ENCODE results near the gene AIFM1. TPM values are rescaled to one million over a fixed set of nuclear protein-coding genes. Genes with fewer than 3 reads are reported as not detected.

AIFM1 gene
- total and polyA plus RNA-seq, 2 experiments from 2014 or later, result 29.6 to 47.3 TPM

- TF ChIP-seq CTCF (conservative IDR thresholded peaks at IDR 0.05; ENCODE audit: low read depth in 2 of 2) (no peak), JUNB (IDR thresholded peaks at IDR 0.05; ENCODE audit: unreplicated experiment) (no peak)
Measured at GRCh38 chrX:130114141-130114588, 51.5 kb downstream of the AIFM1 start (continued).

GRCh38 chrX:130111220-130112154 is 54.2 kb downstream of the AIFM1 start:
- no peaks in the 10 kb centered on the region for H3F3A ChIP-seq (replicated peaks; ENCODE audit: low read depth)
- H3K4me2 ChIP-seq, result peak overlapping the region; percentile 79
- no peaks in the 10 kb centered on the region for H3K36me3 ChIP-seq (ENCODE audit: insufficient read depth)
- Mint-ChIP-seq H3K9me3 (no peaks in the 10 kb centered on the region), H3K36me3 (ENCODE audit: low read depth) (no peaks in the 10 kb centered on the region), H3K4me1 (peaks cover 9% of the 10 kb centered on the region; the same call in 2 of the 3 replicates), H3K27ac (no peak overlapping the region), H3K4me3 (peak overlapping the region; percentile 56), H3K27me3 (ENCODE audit: insufficient read depth, low read depth, poor library complexity) (peaks cover 30% of the 10 kb centered on the region)
- no peak overlapping the region for H3K27ac ChIP-seq (ENCODE audit: low read depth)
- TF ChIP-seq EZH2 (IDR thresholded peaks at IDR 0.05; ENCODE audit: low read depth, unreplicated experiment) (peak; percentile 78), NANOG (IDR thresholded peaks at IDR 0.05; ENCODE audit: borderline replicate concordance) (no peak)
- peak; percentile 17 for DNase-seq (ENCODE audit: low spot score)
- H3K4me1 ChIP-seq (ENCODE audit: insufficient read depth), result no peaks in the 10 kb centered on the region
- H4K20me1 ChIP-seq (replicated peaks; ENCODE audit: insufficient read depth), result no peaks in the 10 kb centered on the region
- H3K79me2 ChIP-seq (replicated peaks; ENCODE audit: insufficient read depth), result no peaks in the 10 kb centered on the region
- H3K4me3 ChIP-seq, result peak overlapping the region; percentile 54
- H3K27me3 ChIP-seq (ENCODE audit: insufficient read depth), result peaks cover 51% of the 10 kb centered on the region
- ATAC-seq, result peak; percentile 6; the same call in 2 of the 3 replicates
- H2AFZ ChIP-seq, result peak overlapping the region; percentile 52; the same call in 1 of the 2 replicates
- H3K9me2 ChIP-seq (ENCODE audit: insufficient read depth), result no peaks in the 10 kb centered on the region

- H3F3A ChIP-seq (replicated peaks; ENCODE audit: low read depth), result no peaks in the 10 kb centered on the region
- H3K4me2 ChIP-seq, result peak within 1 kb of the TSS; percentile 79
- peak within 1 kb of the TSS; percentile 52; the same call in 1 of the 2 replicates for H2AFZ ChIP-seq
- Mint-ChIP-seq H3K4me3 (peak within 1 kb of the TSS; percentile 61), H3K4me1 (peaks cover 14% of the 10 kb centered on the region; the same call in 2 of the 3 replicates), H3K27me3 (ENCODE audit: insufficient read depth, low read depth, poor library complexity) (peaks cover 35% of the 10 kb centered on the region), H3K36me3 (ENCODE audit: low read depth) (no peaks in the 10 kb centered on the region), H3K27ac (no peak within 1 kb of the TSS), H3K9me3 (no peaks in the 10 kb centered on the region)
- no peak within 1 kb of the TSS for H3K27ac ChIP-seq (ENCODE audit: low read depth)
- no peaks in the 10 kb centered on the region for H3K79me2 ChIP-seq (replicated peaks; ENCODE audit: insufficient read depth)
- H3K9me2 ChIP-seq (ENCODE audit: insufficient read depth), result no peaks in the 10 kb centered on the region
- no peaks in the 10 kb centered on the region for H3K36me3 ChIP-seq (ENCODE audit: insufficient read depth)
- H3K27me3 ChIP-seq (ENCODE audit: insufficient read depth), result peaks cover 51% of the 10 kb centered on the region
- peak within 1 kb of the TSS; percentile 54 for H3K4me3 ChIP-seq
- ATAC-seq (peak; percentile 7; the same call in 2 of the 3 replicates), DNase-seq (ENCODE audit: low spot score) (peak; percentile 44)
- H4K20me1 ChIP-seq (replicated peaks; ENCODE audit: insufficient read depth), result no peaks in the 10 kb centered on the region
- TF ChIP-seq CTCF (conservative IDR thresholded peaks at IDR 0.05; ENCODE audit: low read depth in 2 of 2) (no peak), CREB1 (CRISPR knock-in tag; IDR thresholded peaks at IDR 0.05; ENCODE audit: low read depth) (no peak), ZNF331 (CRISPR knock-in tag; IDR thresholded peaks at IDR 0.05; ENCODE audit: low read depth) (no peak)
- H3K4me1 ChIP-seq (ENCODE audit: insufficient read depth), result no peaks in the 10 kb centered on the region
Measured at GRCh38 chrX:130110379-130111219, 55.0 kb downstream of the AIFM1 start, which contains the start of gene ELF4. ELF4 (minus strand) TSS chrX:130110497; CDS start chrX:130081330, 29,167 bp downstream.

Data from GM23338 (cell line).